SU-DHL-6 (cell line): ENCODE results near the gene ZSWIM4.

Source experiments
- H2AFZ ChIP-seq: fragments of 200-600 bp; sonication (generic); 2 replicates; pipeline ENCODE4 v1.6.1; 2014; ENCODE audit warnings: low read depth, mild to moderate bottlenecking, moderate library complexity, mixed read lengths, antibody characterized with exemption, low read length; ENCODE audit not compliant: severe bottlenecking
- H3F3A ChIP-seq: fragments of 200-600 bp; shearing (Covaris generic); 2 replicates; pipeline ENCODE4 v1.6.0; 2016; ENCODE audit warnings: antibody characterized with exemption, mild to moderate bottlenecking; ENCODE audit not compliant: insufficient read depth
- H3K27ac ChIP-seq: fragments of 200-600 bp; sonication (generic); 2 replicates; pipeline ENCODE4 v1.5.1; 2016; ENCODE audit warnings: low read depth, mild to moderate bottlenecking, low read length, moderate library complexity, mixed read lengths
- H3K27me3 ChIP-seq: fragments of 200-600 bp; sonication (generic), shearing (Covaris generic); 2 replicates; pipeline ENCODE4 v1.6.0; 2014; ENCODE audit warnings: mild to moderate bottlenecking, low read length
- H3K36me3 ChIP-seq: fragments of 200-600 bp; sonication (generic); 2 replicates; pipeline ENCODE4 v1.6.1; 2014; ENCODE audit warnings: mild to moderate bottlenecking, low read length, mixed read lengths
- H3K4me2 ChIP-seq: fragments of 300-600, 200-600 bp; shearing (Covaris generic), sonication (generic); 2 replicates; pipeline ENCODE4 v1.6.0; 2014; ENCODE audit warnings: low read length, low read depth, mild to moderate bottlenecking; ENCODE audit not compliant: poor library complexity, severe bottlenecking
- H3K4me3 ChIP-seq: fragments of 200-600 bp; sonication (generic); 2 replicates; pipeline ENCODE4 v1.5.1; 2014; ENCODE audit warnings: antibody characterized with exemption, low read length, mild to moderate bottlenecking, mixed read lengths; ENCODE audit not compliant: insufficient read depth, poor library complexity, severe bottlenecking
- H3K79me2 ChIP-seq: fragments of 200-600 bp; sonication (generic); 2 replicates; pipeline ENCODE4 v1.6.1; 2014; ENCODE audit warnings: mild to moderate bottlenecking, low read length, moderate library complexity; ENCODE audit not compliant: insufficient read depth
- H3K9ac ChIP-seq: fragments of 200-600 bp; sonication (generic); 2 replicates; pipeline ENCODE4 v1.7.0; 2014; ENCODE audit warnings: mild to moderate bottlenecking, low read length
- H3K9me2 ChIP-seq: fragments of 200-600 bp; sonication (generic); replicated peaks from 2 replicates; pipeline ENCODE4 v1.6.1; 2014; ENCODE audit warnings: low read length; ENCODE audit not compliant: insufficient read depth
- H3K9me3 ChIP-seq: fragments of 200-600 bp; sonication (generic); 2 replicates; pipeline ENCODE4 v1.6.1; 2014; ENCODE audit warnings: low read length, mixed read lengths; ENCODE audit not compliant: insufficient read depth
- H4K20me1 ChIP-seq: fragments of 200-600 bp; sonication (generic); 2 replicates; pipeline ENCODE4 v1.6.1; 2014; ENCODE audit warnings: low read depth, mild to moderate bottlenecking, antibody characterized with exemption, low read length, moderate library complexity, mixed read lengths
- CTCF ChIP-seq: fragments of 200-600 bp; sonication (generic); IDR thresholded peaks from one replicate; pipeline ENCODE4 v1.5.1; 2017; ENCODE audit warnings: antibody characterized with exemption, mild to moderate bottlenecking, low read length, moderate library complexity; ENCODE audit not compliant: insufficient read depth, poor library complexity, severe bottlenecking
- EZH2phosphoT487 ChIP-seq: fragments of 200-600 bp; sonication (generic), shearing (Covaris generic); conservative IDR thresholded peaks from 2 replicates; pipeline ENCODE4 v1.6.1; 2018; ENCODE audit warnings: mild to moderate bottlenecking, antibody characterized with exemption, low read length, moderate library complexity, mixed read lengths

Gene ZSWIM4

GRCh38 chr19:13758795-13759194, 36.4 kb upstream of the ZSWIM4 start:
- Histone ChIP-seq H3K9ac (no peak overlapping the region), H4K20me1 (no peaks in the 10 kb centered on the region), H3K27me3 (no peaks in the 10 kb centered on the region), H3F3A (no peaks in the 10 kb centered on the region), H3K9me2 (no peaks in the 10 kb centered on the region), H3K4me3 (no peak overlapping the region), H3K79me2 (no peaks in the 10 kb centered on the region), H2AFZ (no peak overlapping the region), H3K4me2 (no peak overlapping the region), H3K9me3 (no peaks in the 10 kb centered on the region), H3K27ac (no peak overlapping the region), H3K36me3 (0 out of 2 replicates have a peak, but pooled peaks cover 5% of the 10 kb centered on the region)
- TF ChIP-seq CTCF (no peak), EZH2phosphoT487 (no peak)

GRCh38 chr19:13761423-13761822, 33.8 kb upstream of the ZSWIM4 start:
- no peaks in the 10 kb centered on the region; the same call in 1 of the 2 replicates for H4K20me1 ChIP-seq
- no peaks in the 10 kb centered on the region for H3K9me3 ChIP-seq
- no peak overlapping the region for H3K4me2 ChIP-seq
- H3K36me3 ChIP-seq = 0 out of 2 replicates have a peak, but pooled peaks cover 2% of the 10 kb centered on the region
- 0 out of 2 replicates have a peak, but pooled peaks cover 8% of the 10 kb centered on the region for H3F3A ChIP-seq
- no peak overlapping the region for H3K4me3 ChIP-seq
- no peak overlapping the region for H3K9ac ChIP-seq
- no peaks in the 10 kb centered on the region for H3K9me2 ChIP-seq
- TF ChIP-seq CTCF (no peak), EZH2phosphoT487 (no peak)
- H3K79me2 ChIP-seq = no peaks in the 10 kb centered on the region
- H2AFZ ChIP-seq = no peak overlapping the region
- no peak overlapping the region for H3K27ac ChIP-seq
- no peaks in the 10 kb centered on the region for H3K27me3 ChIP-seq

- Histone ChIP-seq H3K9me3 (no peaks in the 10 kb centered on the region), H3K4me2 (no peak overlapping the region)
- TF ChIP-seq CTCF = no peak
- TF ChIP-seq EZH2phosphoT487 = no peak
These were observed 32.5 kb upstream of the ZSWIM4 start for GRCh38 chr19:13762635-13763235.

More at GRCh38 chr19:13762635-13763235, 32.5 kb upstream of the ZSWIM4 start:
- H4K20me1 ChIP-seq = no peaks in the 10 kb centered on the region; the same call in 1 of the 2 replicates
- no peaks in the 10 kb centered on the region for H3K79me2 ChIP-seq
- H2AFZ ChIP-seq = no peak overlapping the region
- 0 out of 2 replicates have a peak, but pooled peaks cover 2% of the 10 kb centered on the region for H3K36me3 ChIP-seq
- no peak overlapping the region for H3K27ac ChIP-seq
- H3K27me3 ChIP-seq = no peaks in the 10 kb centered on the region
- H3K9me2 ChIP-seq = no peaks in the 10 kb centered on the region
- H3K9ac ChIP-seq = no peak overlapping the region
- 0 out of 2 replicates have a peak, but pooled peaks cover 8% of the 10 kb centered on the region for H3F3A ChIP-seq
- no peak overlapping the region for H3K4me3 ChIP-seq
